ENCODE data around the gene SEM1. TPM values are rescaled to one million over a fixed set of nuclear protein-coding genes. Genes with fewer than 3 reads are reported as not detected.
"Not testable (repeated sequence)": the region's sequence is repeated elsewhere in the genome, so short reads cannot be mapped to it uniquely, and the experiment has no call there.

SEM1 gene
- total RNA-seq, 4 donors from 2014 or later: 18.6 to 66.0 (median 20.9) TPM

- TF ChIP-seq POLR2A (IDR thresholded peaks at IDR 0.05): no peak
- TF ChIP-seq CTCF (IDR thresholded peaks at IDR 0.05 in 4 of 5, conservative IDR thresholded peaks at IDR 0.05 in 1 of 5): no peak
- no peaks in the 10 kb centered on the region for H3K36me3 ChIP-seq
- ATAC-seq: no peak
- no peaks in the 10 kb centered on the region for H3K9me3 ChIP-seq
- H3K27me3 ChIP-seq: no peaks in the 10 kb centered on the region
- intact Hi-C loops (cut with DNase I; ENCODE audit: low total_unique reads) (no loop called here), in situ Hi-C loops (cut with MboI; ENCODE audit: low sequenced_read_pairs in 4 of 4) (no loop called here)
- no peaks in the 10 kb centered on the region for H3K4me1 ChIP-seq
- no peak overlapping the region for H3K27ac ChIP-seq
- no peak overlapping the region for H3K4me3 ChIP-seq
- no peak for DNase-seq
These were observed 18.5 kb upstream of the SEM1 start for GRCh38 chr7:96728139-96728538.

DNA sequence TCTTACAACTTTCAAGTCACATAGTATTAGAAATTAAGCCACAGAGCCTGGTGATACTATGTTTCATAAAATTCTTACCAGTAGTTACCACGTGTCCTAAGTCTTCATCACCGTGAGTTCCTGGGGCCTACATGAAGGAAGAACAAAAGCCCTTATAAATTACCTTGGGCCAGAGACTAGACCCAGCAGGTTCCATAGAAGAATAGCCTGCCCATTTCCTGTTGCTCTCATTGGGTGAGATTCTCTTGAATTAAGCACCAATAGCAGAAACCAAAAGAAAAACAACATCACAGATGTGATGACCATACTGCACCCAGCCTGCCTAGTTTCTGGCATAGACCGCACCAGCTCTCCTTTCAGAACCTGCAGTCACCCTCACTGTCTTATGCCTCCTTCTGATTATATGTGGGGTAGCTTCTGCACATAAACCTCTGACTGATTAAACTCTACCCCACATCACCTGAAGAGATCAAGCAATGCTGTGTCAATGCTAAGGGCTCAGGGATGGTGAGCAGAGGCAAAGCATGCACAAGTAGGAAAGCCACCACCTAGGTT, 18.0 kb upstream of the SEM1 start:
- H3K4me3 ChIP-seq: no peak overlapping the region
- no peaks in the 10 kb centered on the region for H3K27me3 ChIP-seq
- DNase-seq: no peak
- intact Hi-C loops (cut with DNase I; ENCODE audit: low total_unique reads) (no loop called here), in situ Hi-C loops (cut with MboI; ENCODE audit: low sequenced_read_pairs in 4 of 4) (no loop called here)
- no peaks in the 10 kb centered on the region for H3K4me1 ChIP-seq
- ATAC-seq: no peak
- H3K36me3 ChIP-seq: no peaks in the 10 kb centered on the region
- no peaks in the 10 kb centered on the region for H3K9me3 ChIP-seq
- H3K27ac ChIP-seq: no peak overlapping the region
- TF ChIP-seq CTCF (IDR thresholded peaks at IDR 0.05 in 4 of 5, conservative IDR thresholded peaks at IDR 0.05 in 1 of 5): no peak
- TF ChIP-seq POLR2A (IDR thresholded peaks at IDR 0.05): no peak

DNA sequence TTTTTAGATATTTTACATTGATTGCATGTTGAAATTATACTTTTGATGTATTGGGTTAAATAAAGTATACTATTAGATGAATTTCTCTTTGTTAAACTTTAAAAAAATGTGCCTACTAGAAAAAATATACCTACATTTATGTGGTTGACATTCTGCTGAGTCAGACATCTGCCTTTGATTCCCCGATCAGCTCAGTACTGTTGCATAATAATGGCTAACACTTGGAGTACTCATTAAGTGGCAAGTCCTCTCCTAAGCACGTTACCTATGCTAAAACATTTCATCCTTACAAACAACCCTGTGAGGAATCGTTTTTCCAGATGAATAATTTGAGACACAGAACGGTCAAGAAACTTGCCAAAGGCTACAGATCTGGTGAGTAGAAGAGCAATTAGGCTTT, 14.0 kb upstream of the SEM1 start:
- peaks cover 0 to 5% (median 4%) of the 10 kb centered on the region in 3 donors for H3K27me3 ChIP-seq
- H3K4me1 ChIP-seq: no peaks in the 10 kb centered on the region
- DNase-seq: no peak
- no peaks in the 10 kb centered on the region for H3K36me3 ChIP-seq
- TF ChIP-seq POLR2A (IDR thresholded peaks at IDR 0.05): no peak
- TF ChIP-seq CTCF (IDR thresholded peaks at IDR 0.05 in 4 of 5, conservative IDR thresholded peaks at IDR 0.05 in 1 of 5): no peak
- in situ Hi-C loops (cut with MboI; ENCODE audit: low sequenced_read_pairs in 4 of 4): no loop called here
- no peaks in the 10 kb centered on the region for H3K9me3 ChIP-seq
- no peak for ATAC-seq
- no peak overlapping the region for H3K27ac ChIP-seq
- intact Hi-C loops (cut with DNase I; ENCODE audit: low total_unique reads): no loop called here
- no peak overlapping the region for H3K4me3 ChIP-seq

DNA sequence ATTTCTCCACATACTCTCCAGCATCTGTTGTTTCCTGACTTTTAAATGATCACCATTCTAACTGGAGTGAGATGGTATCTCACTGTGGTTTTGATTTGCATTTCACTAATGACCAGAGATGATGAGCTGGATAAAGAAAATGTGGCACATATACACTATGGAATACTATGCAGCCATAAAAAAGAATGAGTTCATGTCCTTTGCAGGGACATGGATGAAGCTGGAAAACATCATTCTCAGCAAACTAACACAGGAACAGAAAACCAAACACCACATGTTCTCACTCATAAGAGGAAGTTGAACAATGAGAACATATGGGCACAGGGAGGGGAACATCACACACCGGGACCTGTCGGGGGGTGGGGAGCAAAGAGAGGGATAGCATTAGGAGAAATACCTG, 13.3 kb upstream of the SEM1 start:
- peaks cover 0 to 10% (median 4%) of the 10 kb centered on the region in 3 donors for H3K27me3 ChIP-seq
- H3K4me3 ChIP-seq; H3K36me3 ChIP-seq; DNase-seq; H3K9me3 ChIP-seq; H3K4me1 ChIP-seq; intact Hi-C loops (cut with DNase I; ENCODE audit: low total_unique reads); H3K27ac ChIP-seq; in situ Hi-C loops (cut with MboI; ENCODE audit: low sequenced_read_pairs in 4 of 4); ATAC-seq: not testable (repeated sequence)

- Histone ChIP-seq H3K4me3 (no peak overlapping the region), H3K27ac (no peak overlapping the region), H3K36me3 (no peaks in the 10 kb centered on the region), H3K27me3 (peaks cover 6 to 21% (median 10%) of the 10 kb centered on the region in 3 donors), H3K9me3 (no peaks in the 10 kb centered on the region), H3K4me1 (no peaks in the 10 kb centered on the region)
- in situ Hi-C loops (cut with MboI; ENCODE audit: low sequenced_read_pairs in 4 of 4) (no loop called here), intact Hi-C loops (cut with DNase I; ENCODE audit: low total_unique reads) (no loop called here)
- TF ChIP-seq CTCF (IDR thresholded peaks at IDR 0.05 in 4 of 5, conservative IDR thresholded peaks at IDR 0.05 in 1 of 5): no peak
- no peak for TF ChIP-seq POLR2A (IDR thresholded peaks at IDR 0.05)
- ATAC-seq: no peak
- no peak for DNase-seq
These were observed 11.2 kb upstream of the SEM1 start for GRCh38 chr7:96720843-96721242.
